ENCODE measurements around the gene SPRY4. TPM values are rescaled to one million over a fixed set of nuclear protein-coding genes. Genes with fewer than 3 reads are reported as not detected.
"Not testable (repeated sequence)": the region's sequence is repeated elsewhere in the genome, so short reads cannot be mapped to it uniquely, and the experiment has no call there.

Gene SPRY4
- total and polyA plus RNA-seq, 12 donors, result 5.0 to 13.7 (median 9.5) TPM

- peak overlapping the region in 5 of 10 donors; percentile 13 to 34 (median 29) for H3K4me3 ChIP-seq
- H3K4me1 ChIP-seq, result peaks cover 3 to 36% (median 23%) of the 10 kb centered on the region in 9 donors
- TF ChIP-seq CTCF (IDR thresholded peaks at IDR 0.05), result no peak
- intact Hi-C loops (cut with DNase I), result loop anchor here in 1 of 10 donors (5.0 kb wide), 1 partner anchor 63 kb away; no protein-coding TSS in a partner anchor
- H3K27me3 ChIP-seq, result peaks cover 0 to 29% (median 0%) of the 10 kb centered on the region in 7 donors
- ATAC-seq, result peak; percentile 15 to 66 (median 45)
- peak; percentile 64 to 75 for DNase-seq
- 63 to 68% methylated on average over 23 of the region's 23 CpGs for WGBS, 2 donors
- peak overlapping the region in 9 of 10 donors; percentile 71 to 96 (median 88) for H3K27ac ChIP-seq
- no peaks in the 10 kb centered on the region for H3K9me3 ChIP-seq
- no peaks in the 10 kb centered on the region for H3K36me3 ChIP-seq
Observed at GRCh38 chr5:142364251-142365145, 39.7 kb upstream of the SPRY4 start.

GRCh38 chr5:142363619-142363963, 38.8 kb upstream of the SPRY4 start:
- intact Hi-C loops (cut with DNase I), result loop anchor here in 2 of 10 donors (2.0 to 5.0 kb wide), 2 partner anchors 64 to 185 kb away; no protein-coding TSS in a partner anchor
- no peaks in the 10 kb centered on the region for H3K36me3 ChIP-seq
- no peak overlapping the region for H3K4me3 ChIP-seq
- WGBS, 2 donors, result 87 to 99% methylated on average over 5 of the region's 5 CpGs
- DNase-seq, result no peak
- no peaks in the 10 kb centered on the region for H3K9me3 ChIP-seq
- H3K4me1 ChIP-seq, result peaks cover 3 to 36% (median 23%) of the 10 kb centered on the region in 9 donors
- TF ChIP-seq CTCF (IDR thresholded peaks at IDR 0.05), result no peak
- ATAC-seq, result peak in 2 of 8 donors; percentile 4 to 15
- H3K27ac ChIP-seq, result peak overlapping the region in 9 of 10 donors; percentile 71 to 96 (median 88)
- peaks cover 0 to 39% (median 0%) of the 10 kb centered on the region in 7 donors for H3K27me3 ChIP-seq

GRCh38 chr5:142362193-142362592, 37.4 kb upstream of the SPRY4 start:
- not testable (repeated sequence) for H3K9me3 ChIP-seq, DNase-seq, H3K4me3 ChIP-seq, ATAC-seq, H3K36me3 ChIP-seq
- Histone ChIP-seq H3K4me1 (peaks cover 7 to 49% (median 37%) of the 10 kb centered on the region in 9 donors), H3K27me3 (peaks cover 0 to 43% (median 0%) of the 10 kb centered on the region in 7 donors), H3K27ac (peak overlapping the region; percentile 32 to 96 (median 87))
- WGBS, 2 donors, result 80 to 87% methylated on average over 11 of the region's 11 CpGs
- intact Hi-C loops (cut with DNase I), result loop anchor here in 2 of 10 donors (2.0 to 5.0 kb wide), 2 partner anchors 65 to 187 kb away; no protein-coding TSS in a partner anchor

GRCh38 chr5:142360607-142361120, 35.8 kb upstream of the SPRY4 start:
- 69 to 74% methylated on average over 12 of the region's 12 CpGs for WGBS, 2 donors
- peaks cover 0 to 50% (median 0%) of the 10 kb centered on the region in 7 donors for H3K27me3 ChIP-seq
- DNase-seq (no peak), ATAC-seq (no peak)
- no peaks in the 10 kb centered on the region for H3K9me3 ChIP-seq
- H3K36me3 ChIP-seq, result no peaks in the 10 kb centered on the region
- H3K4me1 ChIP-seq, result peaks cover 7 to 60% (median 37%) of the 10 kb centered on the region in 9 donors
- no peak overlapping the region for H3K4me3 ChIP-seq
- TF ChIP-seq CTCF (IDR thresholded peaks at IDR 0.05), result no peak
- intact Hi-C loops (cut with DNase I), result loop anchor here in 1 of 10 donors (5.0 kb wide), 1 partner anchor 67 kb away; no protein-coding TSS in a partner anchor
- H3K27ac ChIP-seq, result no peak overlapping the region

All from heart right ventricle (tissue), 16 donors.